GM18951 (cell line): ENCODE data around the gene PCSK5.
"Not testable (repeated sequence)": the region's sequence is repeated elsewhere in the genome, so short reads cannot be mapped to it uniquely, and the experiment has no call there.

Source experiments
- POLR2A ChIP-seq: IDR thresholded peaks from 4 replicates; pipeline ENCODE4 v1.6.1; 2011; ENCODE audit warnings: mild to moderate bottlenecking; ENCODE audit not compliant: insufficient read length, insufficient read depth; ENCODE audit errors: extremely low read depth
- in situ Hi-C: fragments of 300-500 bp; cut with MboI; formaldehyde crosslinking; loops from one replicate; pipeline ENCODE4 v1.12.0; 2022; ENCODE audit warnings: low sequenced_read_pairs, mixed read lengths, inconsistent platforms; ENCODE audit not compliant: unreplicated experiment

Gene PCSK5

GRCh38 chr9:76359365-76359764 lies 468.9 kb downstream of the PCSK5 start:
- in situ Hi-C loops = no loop called here

GRCh38 chr9:76359766-76360165 lies 469.3 kb downstream of the PCSK5 start:
- in situ Hi-C loops = no loop called here
- no peak for TF ChIP-seq POLR2A

More at GRCh38 chr9:76359365-76359764, 468.9 kb downstream of the PCSK5 start:
- no peak for TF ChIP-seq POLR2A

DNA sequence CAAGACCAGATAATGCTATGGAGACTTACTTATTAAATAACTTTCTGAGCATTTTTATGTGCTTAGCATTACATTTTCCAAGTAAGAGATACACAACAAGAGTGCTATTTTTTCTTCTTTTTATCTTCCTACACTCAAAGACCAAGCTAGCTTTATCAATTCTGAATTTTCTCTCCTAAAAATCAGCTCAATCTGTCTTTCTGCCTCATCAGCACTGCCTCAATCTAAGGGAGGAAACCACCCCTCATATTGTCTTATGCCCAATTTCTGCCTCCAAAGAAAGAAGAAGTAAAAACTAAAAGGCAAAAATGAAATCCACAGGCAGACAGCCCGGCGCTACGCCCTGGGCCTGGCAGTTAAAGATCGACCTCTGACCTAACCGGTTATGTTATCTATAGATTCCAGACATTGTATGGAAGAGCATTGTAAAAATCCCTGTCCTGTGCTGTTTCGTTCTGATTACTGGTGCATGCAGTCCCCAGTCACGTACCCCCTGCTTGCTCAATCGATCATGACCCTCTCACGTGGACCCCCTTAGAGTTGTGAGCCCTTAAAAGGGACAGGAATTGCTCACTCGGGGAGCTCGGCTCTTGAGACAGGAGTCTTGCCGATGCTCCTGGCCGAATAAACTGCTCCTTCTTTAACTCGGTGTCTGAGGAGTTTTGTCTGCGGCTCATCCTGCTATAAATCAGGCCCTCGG lies 472.0 kb downstream of the PCSK5 start:
- in situ Hi-C loops = not testable (repeated sequence)

DNA sequence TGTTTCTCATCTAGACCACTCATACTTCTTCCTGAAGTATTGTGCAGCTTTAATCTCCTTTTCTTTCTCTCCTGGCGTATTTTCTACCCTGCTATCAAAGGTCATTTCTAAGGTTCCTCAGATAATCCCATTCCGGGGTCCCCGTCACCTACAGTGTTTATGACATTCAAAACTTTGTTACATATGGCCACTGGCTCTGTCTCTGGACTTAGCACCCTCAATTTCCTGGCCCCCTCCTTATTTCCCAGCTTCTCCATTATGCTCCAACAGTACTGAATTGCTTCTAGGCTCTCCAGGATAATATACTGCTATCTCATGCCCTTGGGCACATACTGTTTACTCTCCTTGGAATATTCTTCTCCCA lies 472.5 kb downstream of the PCSK5 start:
- in situ Hi-C loops = no loop called here
- no peak for TF ChIP-seq POLR2A

- in situ Hi-C loops = no loop called here
- no peak for TF ChIP-seq POLR2A
Measured at GRCh38 chr9:76365028-76365427, 474.6 kb downstream of the PCSK5 start.

- in situ Hi-C loops = no loop called here
- no peak for TF ChIP-seq POLR2A
Measured at GRCh38 chr9:76366275-76366674, 475.8 kb downstream of the PCSK5 start.

GRCh38 chr9:76369583-76369982 lies 479.1 kb downstream of the PCSK5 start:
- no peak for TF ChIP-seq POLR2A
- in situ Hi-C loops = no loop called here

- in situ Hi-C loops = no loop called here
- TF ChIP-seq POLR2A = no peak
Measured at GRCh38 chr9:76370396-76371023, 480.0 kb downstream of the PCSK5 start.

DNA sequence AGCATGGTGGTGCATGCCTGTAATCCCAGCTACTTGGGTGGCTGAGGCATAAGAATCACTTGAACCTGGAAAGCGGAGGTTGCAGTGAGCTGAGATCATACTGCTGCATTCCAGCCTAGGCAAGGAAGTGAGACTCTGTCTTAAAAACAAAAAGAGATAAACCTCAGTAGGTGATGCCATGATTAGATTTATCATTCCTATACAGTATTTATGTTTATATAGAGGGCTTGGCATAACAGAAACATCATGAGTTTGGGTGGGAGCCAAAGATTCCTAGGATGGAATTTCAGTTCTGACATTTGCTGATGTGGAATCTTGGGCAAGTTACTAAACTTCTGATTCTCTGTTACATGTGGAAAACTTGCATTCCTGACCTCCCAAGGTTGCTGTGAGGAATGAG lies 481.4 kb downstream of the PCSK5 start:
- in situ Hi-C loops = no loop called here
- TF ChIP-seq POLR2A = no peak

DNA sequence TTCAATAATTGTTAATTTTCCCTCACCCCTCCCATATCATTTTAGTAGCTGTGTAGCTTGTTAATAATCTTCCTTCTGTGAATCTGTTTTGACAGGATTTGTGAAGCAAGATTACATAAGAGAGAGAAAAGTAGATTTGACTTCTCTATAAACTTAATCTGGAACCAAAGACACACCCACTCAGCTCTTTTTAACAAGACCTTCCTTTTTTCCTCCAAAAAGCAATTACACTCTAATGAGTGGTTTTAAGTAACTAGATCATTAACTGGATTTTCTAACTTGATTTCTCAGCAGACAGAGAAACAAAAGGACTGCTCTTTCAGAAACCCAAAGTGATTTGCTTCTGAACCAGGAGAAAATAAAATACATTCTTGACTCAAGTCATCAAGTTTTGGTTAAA lies 481.9 kb downstream of the PCSK5 start:
- TF ChIP-seq POLR2A = no peak
- in situ Hi-C loops = no loop called here

DNA sequence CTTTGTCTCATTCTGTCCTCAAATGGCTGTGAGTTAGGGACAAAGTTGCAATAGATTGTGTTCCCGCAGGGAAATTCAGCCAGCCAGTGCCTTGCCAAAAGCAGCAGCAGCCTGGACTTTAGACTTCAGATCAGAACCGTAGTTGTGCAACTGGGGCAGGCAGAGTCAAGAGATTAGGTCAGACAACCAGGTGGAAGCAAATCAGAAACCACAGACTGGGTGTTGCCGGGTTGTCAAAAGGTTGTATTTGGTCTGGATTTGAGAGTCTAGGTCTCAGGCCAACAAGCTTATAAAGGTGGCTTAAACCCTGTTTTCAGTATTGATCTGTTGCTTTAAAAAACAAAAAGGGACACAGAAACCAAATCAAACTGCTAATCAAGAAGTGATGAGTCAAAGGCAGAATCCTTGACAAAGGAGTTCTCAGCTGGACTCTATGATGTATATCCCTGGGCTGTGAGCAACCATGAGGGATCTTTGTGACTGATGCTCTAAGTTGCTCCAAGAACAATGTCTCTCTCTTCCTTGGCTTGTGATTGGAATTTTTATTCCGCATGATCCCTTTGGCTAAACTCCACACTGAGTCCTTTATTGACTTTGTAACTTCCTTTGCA lies 482.8 kb downstream of the PCSK5 start:
- no peak for TF ChIP-seq POLR2A

GRCh38 chr9:76373784-76374474 lies 483.5 kb downstream of the PCSK5 start:
- TF ChIP-seq POLR2A = no peak
- in situ Hi-C loops = no loop called here

More for the DNA sequence above, 482.8 kb downstream of the PCSK5 start:
- in situ Hi-C loops = no loop called here

DNA sequence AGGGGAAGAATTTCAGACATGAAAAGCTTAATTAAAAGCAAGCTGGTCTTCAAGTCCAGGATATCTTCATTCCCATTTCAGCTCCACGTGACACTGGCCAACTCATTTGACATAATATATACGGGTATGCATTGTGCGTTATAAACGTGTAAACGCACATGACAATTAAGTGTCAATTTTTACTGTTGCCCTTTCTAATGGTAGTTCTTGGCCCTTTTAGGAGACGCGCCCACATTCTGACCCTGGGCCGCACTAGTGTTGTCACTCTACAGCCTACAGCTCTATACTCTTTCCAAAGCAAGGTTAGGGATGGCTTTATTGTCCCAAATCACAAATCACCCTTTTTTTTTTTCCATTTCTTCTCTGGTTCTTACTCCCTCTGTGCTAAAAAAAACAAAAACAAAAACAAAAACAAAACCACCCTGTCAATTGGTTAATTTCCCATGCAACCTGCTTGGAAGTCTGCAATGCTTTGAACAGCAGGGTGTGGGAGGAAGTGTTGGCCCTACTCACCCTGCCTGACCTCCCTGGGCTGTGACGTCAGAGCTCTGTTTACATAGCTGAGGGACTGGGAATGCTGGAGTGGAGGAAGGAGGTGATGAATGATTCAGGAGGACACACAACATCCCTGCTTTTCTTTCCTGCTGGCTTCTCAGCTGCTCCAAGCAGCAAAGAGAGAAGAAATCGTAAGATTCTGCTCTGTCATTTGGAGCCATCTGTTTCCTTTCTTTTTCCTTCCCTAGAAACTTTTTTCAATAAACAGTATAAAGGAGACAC lies 484.5 kb downstream of the PCSK5 start:
- in situ Hi-C loops = no loop called here
- no peak for TF ChIP-seq POLR2A
